ENCODE results near the gene SAG. TPM values are rescaled to one million over a fixed set of nuclear protein-coding genes. Genes with fewer than 3 reads are reported as not detected.

SAG gene
- total and polyA plus RNA-seq, 4 donors: not detected

- DNase-seq (ENCODE audit: low spot score): no peak
- Histone ChIP-seq H3K27me3 (ENCODE audit: control insufficient read depth in 4 of 4, insufficient read depth in 4 of 4, low read length in 3 of 4) (no peaks in the 10 kb centered on the region), H3K27ac (ENCODE audit: low read depth in 1 of 2, low read length in 2 of 2) (no peak overlapping the region), H3K9me3 (ENCODE audit: control insufficient read depth in 4 of 4, low read length in 3 of 4) (no peaks in the 10 kb centered on the region), H3K36me3 (ENCODE audit: control insufficient read depth in 4 of 4, insufficient read depth in 3 of 4, low read depth in 1 of 4, low read length in 3 of 4) (no peaks in the 10 kb centered on the region), H3K4me1 (ENCODE audit: control insufficient read depth in 4 of 4, insufficient read depth in 4 of 4, low read length in 3 of 4) (peaks cover 0 to 6% (median 2%) of the 10 kb centered on the region in 4 donors), H3K4me3 (ENCODE audit: low read depth in 1 of 3, low read length in 3 of 3) (no peak overlapping the region), H3K9ac (ENCODE audit: low read depth in 1 of 2, low read length in 2 of 2) (no peak overlapping the region)
- no peak for TF ChIP-seq HNF4A (conservative IDR thresholded peaks at IDR 0.05)
- no peak for TF ChIP-seq GABPA (IDR thresholded peaks at IDR 0.05 in 1 of 2, conservative IDR thresholded peaks at IDR 0.05 in 1 of 2)
- TF ChIP-seq FOXA1 (IDR thresholded peaks at IDR 0.05): no peak
- TF ChIP-seq, protein P1, sequence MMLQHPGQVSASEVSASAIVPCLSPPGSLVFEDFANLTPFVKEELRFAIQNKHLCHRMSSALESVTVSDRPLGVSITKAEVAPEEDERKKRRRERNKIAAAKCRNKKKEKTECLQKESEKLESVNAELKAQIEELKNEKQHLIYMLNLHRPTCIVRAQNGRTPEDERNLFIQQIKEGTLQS (IDR thresholded peaks at IDR 0.05): no peak
- no peak for TF ChIP-seq REST (IDR thresholded peaks at IDR 0.05)
- no peak for TF ChIP-seq MAX (IDR thresholded peaks at IDR 0.05)
- no peak for TF ChIP-seq SP1 (IDR thresholded peaks at IDR 0.05)
- TF ChIP-seq EGR1 (IDR thresholded peaks at IDR 0.05; ENCODE audit: low read depth in 2 of 2): no peak
- no peak for TF ChIP-seq RXRA (IDR thresholded peaks at IDR 0.05)
- TF ChIP-seq, protein P2, sequence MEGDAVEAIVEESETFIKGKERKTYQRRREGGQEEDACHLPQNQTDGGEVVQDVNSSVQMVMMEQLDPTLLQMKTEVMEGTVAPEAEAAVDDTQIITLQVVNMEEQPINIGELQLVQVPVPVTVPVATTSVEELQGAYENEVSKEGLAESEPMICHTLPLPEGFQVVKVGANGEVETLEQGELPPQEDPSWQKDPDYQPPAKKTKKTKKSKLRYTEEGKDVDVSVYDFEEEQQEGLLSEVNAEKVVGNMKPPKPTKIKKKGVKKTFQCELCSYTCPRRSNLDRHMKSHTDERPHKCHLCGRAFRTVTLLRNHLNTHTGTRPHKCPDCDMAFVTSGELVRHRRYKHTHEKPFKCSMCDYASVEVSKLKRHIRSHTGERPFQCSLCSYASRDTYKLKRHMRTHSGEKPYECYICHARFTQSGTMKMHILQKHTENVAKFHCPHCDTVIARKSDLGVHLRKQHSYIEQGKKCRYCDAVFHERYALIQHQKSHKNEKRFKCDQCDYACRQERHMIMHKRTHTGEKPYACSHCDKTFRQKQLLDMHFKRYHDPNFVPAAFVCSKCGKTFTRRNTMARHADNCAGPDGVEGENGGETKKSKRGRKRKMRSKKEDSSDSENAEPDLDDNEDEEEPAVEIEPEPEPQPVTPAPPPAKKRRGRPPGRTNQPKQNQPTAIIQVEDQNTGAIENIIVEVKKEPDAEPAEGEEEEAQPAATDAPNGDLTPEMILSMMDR (IDR thresholded peaks at IDR 0.05; ENCODE audit: low read depth, low read length, missing input control): no peak
- no peak for TF ChIP-seq NR2F2 (IDR thresholded peaks at IDR 0.05)
- no peak for TF ChIP-seq JUND (IDR thresholded peaks at IDR 0.05)
- TF ChIP-seq HNF4G (IDR thresholded peaks at IDR 0.05): no peak
- TF ChIP-seq ZBTB33 (IDR thresholded peaks at IDR 0.05): no peak
- no peak for TF ChIP-seq YY1 (IDR thresholded peaks at IDR 0.05)
- TF ChIP-seq FOXA2 (IDR thresholded peaks at IDR 0.05): no peak
- TF ChIP-seq RAD21 (IDR thresholded peaks at IDR 0.05): no peak
- no peak for TF ChIP-seq TAF1 (conservative IDR thresholded peaks at IDR 0.05)
- 92% methylated on average over 5 of the region's 5 CpGs for WGBS
Measured at GRCh38 chr2:233342301-233342700, 34.7 kb downstream of the SAG start.

All from liver (tissue), 9 donors.